HL-60 (cell line): ENCODE measurements around the gene HES5.

ENCODE experiments used
- DNase-seq, 2 experiments: peaks; one replicate each; pipeline ENCODE4 v3.0.0-alpha.2; 2010 to 2020; ENCODE audit warnings: low read depth in 1 of 2, low spot score in 1 of 2
- H3K27ac ChIP-seq: fragments of 250-450 bp; sonication (Bioruptor Pico); replicated peaks from 2 replicates; pipeline ENCODE4 v1.5.1; 2020; ENCODE audit warnings: mild to moderate bottlenecking, moderate library complexity
- H3K27me3 ChIP-seq: fragments of 250-450 bp; sonication (Bioruptor Pico); 2 replicates; pipeline ENCODE4 v1.5.1; 2021; ENCODE audit warnings: mild to moderate bottlenecking, moderate library complexity; ENCODE audit not compliant: insufficient read depth, poor library complexity, severe bottlenecking
- H3K4me3 ChIP-seq: replicated peaks from 2 replicates; pipeline ENCODE4 v1.5.1; 2011; ENCODE audit warnings: mild to moderate bottlenecking, control low read depth, low read length; ENCODE audit not compliant: insufficient read depth
- GABPA ChIP-seq: IDR thresholded peaks from 2 replicates; pipeline ENCODE4 v1.6.1; 2012; ENCODE audit warnings: low read depth
- POLR2AphosphoS5 ChIP-seq: IDR thresholded peaks from 2 replicates; pipeline ENCODE4 v1.6.1; 2012; ENCODE audit warnings: low read depth
- SPI1 ChIP-seq: IDR thresholded peaks from 2 replicates; pipeline ENCODE4 v1.6.1; 2012; ENCODE audit warnings: low read depth, mild to moderate bottlenecking, borderline replicate concordance
- TF ChIP-seq, protein P1 (sequence below): IDR thresholded peaks from 2 replicates; pipeline ENCODE4 v1.6.1; 2012; ENCODE audit warnings: low read depth; ENCODE audit not compliant: insufficient replicate concordance
- TF ChIP-seq, protein P2 (sequence below): IDR thresholded peaks from one replicate; pipeline ENCODE4 v1.5.1; 2011; ENCODE audit warnings: low read length, control low read depth, inconsistent platforms; ENCODE audit not compliant: insufficient read depth

HES5 gene

DNA sequence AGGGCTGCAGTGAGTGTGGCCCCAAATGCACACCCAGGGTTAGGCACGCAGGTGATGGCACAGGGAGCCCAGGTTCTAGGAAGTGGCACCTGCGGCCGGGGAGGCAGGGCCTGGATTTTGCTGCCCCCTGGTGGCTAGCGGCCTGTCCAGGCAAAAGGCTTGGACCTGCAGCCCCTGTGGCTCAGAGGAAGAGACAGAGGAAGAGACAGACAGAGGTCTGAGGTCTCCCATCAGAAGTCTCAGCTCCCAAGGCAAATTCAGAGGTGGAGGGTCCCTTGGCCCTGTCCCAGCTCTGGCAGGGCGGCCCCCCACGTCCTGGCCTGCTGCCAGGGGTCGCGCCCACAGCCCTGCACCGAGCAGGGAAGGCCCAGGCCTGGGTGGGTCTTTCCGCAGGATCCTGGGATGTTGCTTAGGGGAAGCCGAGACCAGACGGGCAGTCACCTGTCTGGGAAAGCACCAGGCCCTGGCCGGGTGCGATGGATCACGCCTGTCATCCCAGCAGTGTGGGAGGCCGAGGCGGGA is 18.1 kb upstream of the HES5 start:
- TF ChIP-seq POLR2AphosphoS5: no peak
- TF ChIP-seq, protein P1, sequence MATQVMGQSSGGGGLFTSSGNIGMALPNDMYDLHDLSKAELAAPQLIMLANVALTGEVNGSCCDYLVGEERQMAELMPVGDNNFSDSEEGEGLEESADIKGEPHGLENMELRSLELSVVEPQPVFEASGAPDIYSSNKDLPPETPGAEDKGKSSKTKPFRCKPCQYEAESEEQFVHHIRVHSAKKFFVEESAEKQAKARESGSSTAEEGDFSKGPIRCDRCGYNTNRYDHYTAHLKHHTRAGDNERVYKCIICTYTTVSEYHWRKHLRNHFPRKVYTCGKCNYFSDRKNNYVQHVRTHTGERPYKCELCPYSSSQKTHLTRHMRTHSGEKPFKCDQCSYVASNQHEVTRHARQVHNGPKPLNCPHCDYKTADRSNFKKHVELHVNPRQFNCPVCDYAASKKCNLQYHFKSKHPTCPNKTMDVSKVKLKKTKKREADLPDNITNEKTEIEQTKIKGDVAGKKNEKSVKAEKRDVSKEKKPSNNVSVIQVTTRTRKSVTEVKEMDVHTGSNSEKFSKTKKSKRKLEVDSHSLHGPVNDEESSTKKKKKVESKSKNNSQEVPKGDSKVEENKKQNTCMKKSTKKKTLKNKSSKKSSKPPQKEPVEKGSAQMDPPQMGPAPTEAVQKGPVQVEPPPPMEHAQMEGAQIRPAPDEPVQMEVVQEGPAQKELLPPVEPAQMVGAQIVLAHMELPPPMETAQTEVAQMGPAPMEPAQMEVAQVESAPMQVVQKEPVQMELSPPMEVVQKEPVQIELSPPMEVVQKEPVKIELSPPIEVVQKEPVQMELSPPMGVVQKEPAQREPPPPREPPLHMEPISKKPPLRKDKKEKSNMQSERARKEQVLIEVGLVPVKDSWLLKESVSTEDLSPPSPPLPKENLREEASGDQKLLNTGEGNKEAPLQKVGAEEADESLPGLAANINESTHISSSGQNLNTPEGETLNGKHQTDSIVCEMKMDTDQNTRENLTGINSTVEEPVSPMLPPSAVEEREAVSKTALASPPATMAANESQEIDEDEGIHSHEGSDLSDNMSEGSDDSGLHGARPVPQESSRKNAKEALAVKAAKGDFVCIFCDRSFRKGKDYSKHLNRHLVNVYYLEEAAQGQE: no peak
- no peak for TF ChIP-seq GABPA
- peak; percentile 36; the same call in 1 of the 2 replicates for TF ChIP-seq SPI1
- TF ChIP-seq, protein P2, sequence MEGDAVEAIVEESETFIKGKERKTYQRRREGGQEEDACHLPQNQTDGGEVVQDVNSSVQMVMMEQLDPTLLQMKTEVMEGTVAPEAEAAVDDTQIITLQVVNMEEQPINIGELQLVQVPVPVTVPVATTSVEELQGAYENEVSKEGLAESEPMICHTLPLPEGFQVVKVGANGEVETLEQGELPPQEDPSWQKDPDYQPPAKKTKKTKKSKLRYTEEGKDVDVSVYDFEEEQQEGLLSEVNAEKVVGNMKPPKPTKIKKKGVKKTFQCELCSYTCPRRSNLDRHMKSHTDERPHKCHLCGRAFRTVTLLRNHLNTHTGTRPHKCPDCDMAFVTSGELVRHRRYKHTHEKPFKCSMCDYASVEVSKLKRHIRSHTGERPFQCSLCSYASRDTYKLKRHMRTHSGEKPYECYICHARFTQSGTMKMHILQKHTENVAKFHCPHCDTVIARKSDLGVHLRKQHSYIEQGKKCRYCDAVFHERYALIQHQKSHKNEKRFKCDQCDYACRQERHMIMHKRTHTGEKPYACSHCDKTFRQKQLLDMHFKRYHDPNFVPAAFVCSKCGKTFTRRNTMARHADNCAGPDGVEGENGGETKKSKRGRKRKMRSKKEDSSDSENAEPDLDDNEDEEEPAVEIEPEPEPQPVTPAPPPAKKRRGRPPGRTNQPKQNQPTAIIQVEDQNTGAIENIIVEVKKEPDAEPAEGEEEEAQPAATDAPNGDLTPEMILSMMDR: peak; percentile 91
- no peaks in the 10 kb centered on the region for H3K27me3 ChIP-seq
- H3K4me3 ChIP-seq: peak overlapping the region; percentile 69
- peak overlapping the region; percentile 91 for H3K27ac ChIP-seq
- peak in 1 of 2 experiments; percentile 88 for DNase-seq

- peak in 1 of 2 experiments; percentile 26 for DNase-seq
- no peaks in the 10 kb centered on the region for H3K27me3 ChIP-seq
- TF ChIP-seq GABPA: no peak
- TF ChIP-seq, protein P2: no peak
- no peak for TF ChIP-seq SPI1
- no peak; the same call in none of the 2 replicates for TF ChIP-seq POLR2AphosphoS5
- TF ChIP-seq, protein P1: no peak
- peak overlapping the region; percentile 91 for H3K27ac ChIP-seq
- peak overlapping the region; percentile 69 for H3K4me3 ChIP-seq
Measured at GRCh38 chr1:2547210-2548067, 17.4 kb upstream of the HES5 start.

DNA sequence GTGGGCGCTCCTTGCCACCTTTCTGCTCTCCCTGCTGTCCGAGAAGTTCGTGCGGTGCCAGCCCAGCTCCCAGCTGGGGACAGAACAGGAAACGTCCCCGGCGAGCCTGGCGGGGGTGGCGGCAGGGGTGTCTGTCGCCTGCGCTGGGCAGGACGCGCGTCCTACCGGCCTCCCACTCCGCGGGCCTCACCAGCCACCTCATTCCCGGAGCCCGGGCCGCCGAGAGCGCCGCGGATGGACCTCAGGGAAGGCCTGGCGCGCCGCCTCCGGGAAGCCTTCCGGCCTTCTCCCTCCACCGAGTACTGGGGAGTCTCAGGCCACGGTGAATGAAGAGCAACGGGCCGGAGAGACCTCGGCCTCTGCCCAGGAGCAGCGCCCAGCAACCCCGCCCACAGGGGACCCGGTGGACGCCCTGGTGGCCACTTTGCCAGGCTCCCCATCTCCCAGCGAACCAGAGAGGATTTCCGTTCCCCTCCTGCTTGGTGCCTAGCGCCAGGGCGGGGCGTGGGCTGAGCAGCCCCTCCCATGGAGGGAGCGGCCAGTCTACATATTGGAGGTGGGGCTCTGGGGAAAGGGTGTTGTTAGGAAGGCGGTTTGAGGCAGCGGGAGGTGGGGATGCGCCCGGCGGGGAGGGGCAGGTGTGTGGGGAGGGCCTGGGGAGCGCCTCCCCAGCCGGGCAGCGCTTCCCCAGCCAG is 16.6 kb upstream of the HES5 start:
- TF ChIP-seq POLR2AphosphoS5 (no peak; the same call in none of the 2 replicates), GABPA (no peak), SPI1 (no peak)
- TF ChIP-seq, protein P2: no peak
- TF ChIP-seq, protein P1: no peak
- Histone ChIP-seq H3K27me3 (no peaks in the 10 kb centered on the region), H3K27ac (peak overlapping the region; percentile 91), H3K4me3 (peak overlapping the region; percentile 69)
- DNase-seq: peak; percentile 87 to 92
